ENCODE measurements around the gene TMED5.

DNA sequence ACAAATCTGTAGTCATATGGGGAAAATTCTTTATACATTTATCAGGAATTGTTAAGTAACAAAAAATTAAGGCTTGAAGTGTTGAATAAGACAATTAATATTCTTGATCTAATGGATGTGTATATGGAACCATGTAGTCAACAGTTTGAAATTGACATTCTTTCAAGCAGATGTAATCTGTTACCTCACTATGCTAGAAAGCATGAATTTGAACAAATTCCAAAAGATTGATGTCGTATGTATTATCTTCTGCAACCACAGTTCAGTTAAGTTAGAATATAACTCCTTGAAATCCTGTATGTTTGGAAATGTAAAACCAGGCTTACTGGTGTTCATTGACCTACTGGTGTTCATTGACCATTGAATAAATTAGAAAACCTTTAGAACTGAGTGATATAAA, 16.4 kb upstream of the TMED5 start:
- TF ChIP-seq, protein P1, sequence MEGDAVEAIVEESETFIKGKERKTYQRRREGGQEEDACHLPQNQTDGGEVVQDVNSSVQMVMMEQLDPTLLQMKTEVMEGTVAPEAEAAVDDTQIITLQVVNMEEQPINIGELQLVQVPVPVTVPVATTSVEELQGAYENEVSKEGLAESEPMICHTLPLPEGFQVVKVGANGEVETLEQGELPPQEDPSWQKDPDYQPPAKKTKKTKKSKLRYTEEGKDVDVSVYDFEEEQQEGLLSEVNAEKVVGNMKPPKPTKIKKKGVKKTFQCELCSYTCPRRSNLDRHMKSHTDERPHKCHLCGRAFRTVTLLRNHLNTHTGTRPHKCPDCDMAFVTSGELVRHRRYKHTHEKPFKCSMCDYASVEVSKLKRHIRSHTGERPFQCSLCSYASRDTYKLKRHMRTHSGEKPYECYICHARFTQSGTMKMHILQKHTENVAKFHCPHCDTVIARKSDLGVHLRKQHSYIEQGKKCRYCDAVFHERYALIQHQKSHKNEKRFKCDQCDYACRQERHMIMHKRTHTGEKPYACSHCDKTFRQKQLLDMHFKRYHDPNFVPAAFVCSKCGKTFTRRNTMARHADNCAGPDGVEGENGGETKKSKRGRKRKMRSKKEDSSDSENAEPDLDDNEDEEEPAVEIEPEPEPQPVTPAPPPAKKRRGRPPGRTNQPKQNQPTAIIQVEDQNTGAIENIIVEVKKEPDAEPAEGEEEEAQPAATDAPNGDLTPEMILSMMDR (IDR thresholded peaks at IDR 0.05 in 4 of 5, conservative IDR thresholded peaks at IDR 0.05 in 1 of 5): no peak
- TF ChIP-seq POLR2A (IDR thresholded peaks at IDR 0.05): no peak

Measured in gastrocnemius medialis (tissue), 4 donors.